ENCODE measurements around the gene SLC39A10. TPM values are rescaled to one million over a fixed set of nuclear protein-coding genes. Genes with fewer than 3 reads are reported as not detected.

Gene SLC39A10, protein sequence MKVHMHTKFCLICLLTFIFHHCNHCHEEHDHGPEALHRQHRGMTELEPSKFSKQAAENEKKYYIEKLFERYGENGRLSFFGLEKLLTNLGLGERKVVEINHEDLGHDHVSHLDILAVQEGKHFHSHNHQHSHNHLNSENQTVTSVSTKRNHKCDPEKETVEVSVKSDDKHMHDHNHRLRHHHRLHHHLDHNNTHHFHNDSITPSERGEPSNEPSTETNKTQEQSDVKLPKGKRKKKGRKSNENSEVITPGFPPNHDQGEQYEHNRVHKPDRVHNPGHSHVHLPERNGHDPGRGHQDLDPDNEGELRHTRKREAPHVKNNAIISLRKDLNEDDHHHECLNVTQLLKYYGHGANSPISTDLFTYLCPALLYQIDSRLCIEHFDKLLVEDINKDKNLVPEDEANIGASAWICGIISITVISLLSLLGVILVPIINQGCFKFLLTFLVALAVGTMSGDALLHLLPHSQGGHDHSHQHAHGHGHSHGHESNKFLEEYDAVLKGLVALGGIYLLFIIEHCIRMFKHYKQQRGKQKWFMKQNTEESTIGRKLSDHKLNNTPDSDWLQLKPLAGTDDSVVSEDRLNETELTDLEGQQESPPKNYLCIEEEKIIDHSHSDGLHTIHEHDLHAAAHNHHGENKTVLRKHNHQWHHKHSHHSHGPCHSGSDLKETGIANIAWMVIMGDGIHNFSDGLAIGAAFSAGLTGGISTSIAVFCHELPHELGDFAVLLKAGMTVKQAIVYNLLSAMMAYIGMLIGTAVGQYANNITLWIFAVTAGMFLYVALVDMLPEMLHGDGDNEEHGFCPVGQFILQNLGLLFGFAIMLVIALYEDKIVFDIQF
- total RNA-seq: 42.0 and 53.9 TPM in 2 replicates

DNA sequence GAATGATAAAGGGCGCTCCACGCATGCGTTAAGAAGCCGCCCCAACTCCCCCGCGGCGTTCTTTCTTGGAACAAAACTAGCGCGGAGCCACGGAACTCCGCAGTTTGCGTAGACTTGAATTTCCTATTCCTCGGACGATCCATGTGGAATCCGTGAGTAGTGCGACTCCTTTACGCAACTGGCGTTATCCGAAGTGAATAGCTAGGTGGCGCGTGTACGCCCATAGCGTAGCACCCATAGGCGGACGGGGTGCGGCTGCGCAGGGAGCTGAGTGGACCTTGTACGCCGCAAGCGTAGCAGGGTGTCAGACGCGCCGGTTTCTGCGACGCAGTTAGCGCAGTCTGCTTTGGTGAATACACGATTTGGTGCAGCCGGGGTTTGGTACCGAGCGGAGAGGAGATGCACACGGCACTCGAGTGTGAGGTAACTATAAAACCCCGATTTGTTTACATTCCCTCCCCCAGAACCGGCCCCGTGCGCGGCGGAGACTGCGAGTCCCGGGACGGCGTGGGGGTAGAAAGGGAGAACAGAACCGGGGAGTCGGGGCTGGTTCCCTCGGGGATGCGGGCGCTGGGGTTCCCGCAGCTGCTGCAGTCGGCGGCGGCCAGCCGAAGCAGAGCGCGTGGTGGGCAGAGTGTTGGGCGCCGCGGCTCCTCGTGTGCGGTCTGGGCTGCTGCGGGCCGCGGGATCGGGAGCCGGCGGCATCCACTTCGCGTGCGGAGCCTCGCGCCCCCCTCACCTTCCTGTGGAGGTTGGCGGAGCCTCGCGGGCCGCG lies at the start of gene SLC39A10:
Gene SLC39A10, plus strand, starts transcription at position 368 of the 775 bp plus-strand sequence. CDS start 22,817 bp downstream, outside the sequence.

Small RNAs within 50 kb of the gene (small RNA-seq; reads per million reads assigned to genes)
- gene RNU6-915P: not detected
